ENCODE data around the gene LYZL2. TPM values are rescaled to one million over a fixed set of nuclear protein-coding genes. Genes with fewer than 3 reads are reported as not detected.
A peak's percentile ranks its signal among the peaks of the same experiment; 100 is the strongest.

The LYZL2 gene
- total and polyA plus RNA-seq, 2 donors (not counting 3 experiments of a cell fraction or from before 2014, with no cell fraction given): not detected

GRCh38 chr10:30637881-30638467, 8.4 kb upstream of the LYZL2 start:
- H4K20me1 ChIP-seq (replicated peaks; ENCODE audit: control insufficient read depth, extremely low read depth, insufficient read depth, low read length): no peaks in the 10 kb centered on the region
- no peak overlapping the region for H3K9ac ChIP-seq (replicated peaks; ENCODE audit: extremely low read depth, insufficient read depth, low read length)
- CTCF ChIA-PET: interaction anchor here (0.5 to 4.8 kb wide), 5 partner anchors 24 to 246 kb away, joined by 3 to 94 read pairs (median 3); no protein-coding TSS in a partner anchor
- H3K9me3 ChIP-seq (replicated peaks; ENCODE audit: control insufficient read depth, insufficient read depth, low read length): no peaks in the 10 kb centered on the region
- H2AFZ ChIP-seq (ENCODE audit: low read depth, low read length): no peak overlapping the region
- H3K4me1 ChIP-seq (ENCODE audit: control insufficient read depth, extremely low read depth, insufficient read depth, low read length): peaks cover 42% of the 10 kb centered on the region
- no peak overlapping the region for H3K4me3 ChIP-seq (replicated peaks in 1 of 3; ENCODE audit: insufficient read depth in 1 of 3, low read depth in 1 of 3, low read length in 3 of 3)
- no peak overlapping the region for H3K4me2 ChIP-seq (ENCODE audit: insufficient read depth, low read length)
- peak; percentile 94 for FAIRE-seq
- H3K79me2 ChIP-seq (ENCODE audit: control insufficient read depth, insufficient read depth, low read length): no peaks in the 10 kb centered on the region
- H3K9me1 ChIP-seq (replicated peaks; ENCODE audit: control insufficient read depth, extremely low read depth, insufficient read depth, low read length): no peaks in the 10 kb centered on the region
- POLR2A ChIA-PET: no interaction called here
- peaks cover 0 to 3% of the 10 kb centered on the region in 2 experiments for H3K27me3 ChIP-seq (ENCODE audit: control insufficient read depth in 2 of 2, insufficient read depth in 2 of 2, low read length in 2 of 2)
- peak; percentile 87 for DNase-seq (ENCODE audit: low read depth, low spot score)
- H3K27ac ChIP-seq (ENCODE audit: insufficient read depth, low read depth, low read length): no peak overlapping the region
- BruUV-seq (replicated peaks): no TSS peak
- TF ChIP-seq MAX (IDR thresholded peaks at IDR 0.05; ENCODE audit: insufficient read depth, insufficient read length): no peak
- TF ChIP-seq FOS (IDR thresholded peaks at IDR 0.05; ENCODE audit: borderline replicate concordance, insufficient read depth, low read length): peak; percentile 98
- TF ChIP-seq MYC (IDR thresholded peaks at IDR 0.05; ENCODE audit: low read depth, low read length): no peak
- TF ChIP-seq EZH2 (IDR thresholded peaks at IDR 0.05; ENCODE audit: borderline replicate concordance, low read depth, low read length, severe bottlenecking): no peak
- TF ChIP-seq GATA2 (IDR thresholded peaks at IDR 0.05; ENCODE audit: insufficient read depth, insufficient read length, low read depth, low read length): no peak
- no peak for TF ChIP-seq CTCF (IDR thresholded peaks at IDR 0.05; ENCODE audit: extremely low read depth in 1 of 2, insufficient read depth in 1 of 2, low read depth in 1 of 2, low read length in 2 of 2)
- peak; percentile 93 for TF ChIP-seq JUN (IDR thresholded peaks at IDR 0.05; ENCODE audit: borderline replicate concordance, insufficient read depth, insufficient read length, low read depth)
- TF ChIP-seq POLR2AphosphoS5 (IDR thresholded peaks at IDR 0.05; ENCODE audit: insufficient read depth, low read depth, low read length): no peak
- TF ChIP-seq POLR2A (IDR thresholded peaks at IDR 0.05; ENCODE audit: low read depth, low read length): no peak
- H3K36me3 ChIP-seq (ENCODE audit: control insufficient read depth in 2 of 2, extremely low read depth in 1 of 2, insufficient read depth in 2 of 2, low read length in 2 of 2): no peaks in the 10 kb centered on the region
- dilution Hi-C loops (cut with MboI; ENCODE audit: extremely low pct_ligation_motif_present, low sequenced_read_pairs) (no loop called here), intact Hi-C loops (cut with micrococcal nuclease) (loop anchor here (1.0 to 2.0 kb wide), 2 partner anchors 51 to 246 kb away; no protein-coding TSS in a partner anchor)
